ENCODE data around the gene SPATA31E1.

The SPATA31E1 gene

GRCh38 chr9:87864915-87865314, 17.8 kb upstream of the SPATA31E1 start:
- no peak for DNase-seq

DNA sequence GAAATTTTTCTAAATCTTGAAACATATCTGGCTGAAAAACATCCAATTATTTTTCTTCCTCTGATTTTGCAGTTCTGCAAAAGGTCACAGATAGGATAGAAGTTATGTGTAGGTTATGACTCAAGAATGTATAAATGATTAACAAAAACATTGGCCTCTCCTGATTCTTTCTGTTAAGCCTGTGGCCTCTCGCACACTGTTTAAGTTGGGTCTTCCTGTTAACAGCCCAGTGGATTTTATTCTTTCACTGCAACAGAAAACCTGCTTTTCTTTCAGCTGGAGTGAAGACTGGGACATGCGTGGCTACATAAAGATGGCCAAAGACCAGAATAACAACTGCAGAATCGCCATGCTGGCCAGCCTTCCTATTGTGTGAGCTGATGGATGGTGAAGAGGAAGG, 17.1 kb upstream of the SPATA31E1 start:
- peak; percentile 24 for DNase-seq

DNA sequence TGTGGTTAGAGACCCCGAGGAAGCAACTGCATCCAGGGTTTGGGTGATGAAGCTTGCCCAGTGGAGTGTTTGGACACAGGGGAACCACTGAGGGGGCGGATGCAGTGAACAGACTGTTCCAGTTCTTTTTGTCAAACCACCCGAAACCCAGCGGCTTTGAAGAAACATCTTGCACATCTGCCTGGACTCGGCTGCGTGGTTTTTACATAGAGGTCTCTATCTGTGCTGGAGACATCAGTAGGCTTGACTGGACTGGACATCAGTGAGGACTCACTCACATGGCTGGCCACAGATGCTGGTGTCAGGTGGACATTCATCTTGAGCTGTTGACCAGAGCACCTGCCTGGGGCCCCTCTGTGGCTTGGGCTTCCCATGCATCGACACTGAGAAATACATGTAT, 15.3 kb upstream of the SPATA31E1 start:
- DNase-seq, result no peak

- no peak for DNase-seq
These were observed 14.5 kb upstream of the SPATA31E1 start for GRCh38 chr9:87868175-87868574.

GRCh38 chr9:87868635-87869034, 14.0 kb upstream of the SPATA31E1 start:
- DNase-seq, result no peak

DNA sequence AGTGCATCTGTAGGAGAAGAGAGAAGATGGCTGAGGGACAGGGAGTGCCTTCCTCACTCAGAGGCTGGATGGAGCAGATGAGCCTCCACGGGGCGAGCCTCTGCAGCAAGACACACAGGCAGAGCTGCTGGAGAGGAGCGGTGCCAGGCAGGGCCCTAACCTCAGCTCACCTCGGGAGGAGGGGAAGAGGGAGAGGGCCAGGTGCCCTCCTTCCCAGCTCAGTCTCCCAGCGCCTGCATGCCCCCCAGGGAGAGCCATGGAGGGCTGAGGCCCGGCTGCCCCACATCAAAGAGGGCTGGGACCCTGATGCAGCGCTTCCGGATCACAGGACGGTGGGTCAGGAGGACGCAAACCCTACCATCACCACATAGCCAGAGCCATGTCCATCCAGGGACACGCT, 13.6 kb upstream of the SPATA31E1 start:
- DNase-seq, result no peak

GRCh38 chr9:87871425-87872078, 11.1 kb upstream of the SPATA31E1 start:
- DNase-seq, result no peak

- DNase-seq, result no peak
These were observed 10.5 kb upstream of the SPATA31E1 start for GRCh38 chr9:87872079-87872624.

- DNase-seq, result no peak
These were observed 8.9 kb upstream of the SPATA31E1 start for GRCh38 chr9:87873607-87874303.

DNA sequence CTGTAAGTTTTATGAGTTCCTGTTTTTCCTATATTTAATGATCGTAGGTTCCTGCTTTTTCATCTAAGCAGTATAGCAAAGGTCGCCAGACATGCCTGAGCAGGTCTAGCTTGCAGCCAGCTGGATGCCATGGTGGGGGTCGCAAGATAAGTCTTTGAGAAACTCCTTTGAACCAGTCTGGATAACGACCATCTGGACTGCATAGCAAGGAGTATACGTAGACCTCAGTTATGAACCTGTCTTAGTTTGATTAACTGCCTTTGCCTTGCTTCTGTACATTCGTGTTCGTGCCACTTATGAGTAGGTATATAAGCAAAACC, 8.4 kb upstream of the SPATA31E1 start:
- no peak for DNase-seq

DNA sequence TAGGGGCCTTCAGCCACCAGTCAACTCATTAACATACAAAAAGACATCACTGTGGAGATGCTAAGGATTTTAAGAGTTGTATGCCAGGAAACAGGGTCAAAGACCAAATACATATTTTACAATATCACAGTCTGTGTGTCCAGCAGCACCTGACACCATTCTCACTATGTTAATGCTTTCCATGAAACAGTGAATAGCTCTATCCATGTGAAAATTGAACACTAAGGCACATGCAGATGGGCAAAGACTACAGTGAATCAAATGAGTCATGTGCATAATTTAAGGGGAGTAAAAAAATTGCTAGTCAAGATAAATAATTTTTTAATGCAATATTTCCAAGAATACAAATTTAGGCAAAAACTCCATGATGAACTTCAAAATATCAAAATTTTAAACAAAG, 7.6 kb upstream of the SPATA31E1 start:
- DNase-seq, result no peak

DNA sequence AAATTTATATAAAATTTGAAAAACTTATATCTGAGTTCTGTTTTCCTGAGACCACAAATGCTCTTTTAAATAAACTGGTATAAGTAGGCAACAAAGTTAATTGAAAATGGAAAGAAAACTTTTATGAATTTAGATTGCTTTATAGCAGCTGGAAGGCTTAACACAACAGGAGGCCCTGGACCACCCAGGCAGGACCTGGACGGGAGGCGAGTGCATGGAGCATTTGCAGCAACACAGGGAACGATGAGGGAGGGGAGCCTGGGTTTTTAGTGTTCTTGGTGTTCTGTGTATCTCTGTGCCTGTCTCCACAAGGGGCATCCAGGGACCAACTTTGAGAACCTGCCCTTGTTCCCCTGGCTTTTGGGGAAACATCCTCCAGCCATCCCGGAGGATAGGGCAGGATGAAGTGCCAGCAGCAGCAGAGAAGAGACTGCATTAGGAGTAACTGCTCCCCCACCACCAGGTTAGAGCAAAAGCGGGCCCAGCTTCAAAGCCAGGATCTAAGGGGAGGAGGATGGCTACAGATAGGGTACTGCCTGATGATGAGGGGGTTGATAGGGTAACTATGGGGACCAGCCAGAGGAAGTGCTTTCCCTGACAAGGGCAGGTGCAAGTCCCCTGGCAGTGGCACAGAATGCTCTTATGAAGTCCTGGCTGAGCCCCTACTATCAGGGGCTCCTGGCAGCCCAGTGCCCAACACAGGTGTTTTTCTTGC, 6.7 kb upstream of the SPATA31E1 start:
- DNase-seq, result no peak

DNA sequence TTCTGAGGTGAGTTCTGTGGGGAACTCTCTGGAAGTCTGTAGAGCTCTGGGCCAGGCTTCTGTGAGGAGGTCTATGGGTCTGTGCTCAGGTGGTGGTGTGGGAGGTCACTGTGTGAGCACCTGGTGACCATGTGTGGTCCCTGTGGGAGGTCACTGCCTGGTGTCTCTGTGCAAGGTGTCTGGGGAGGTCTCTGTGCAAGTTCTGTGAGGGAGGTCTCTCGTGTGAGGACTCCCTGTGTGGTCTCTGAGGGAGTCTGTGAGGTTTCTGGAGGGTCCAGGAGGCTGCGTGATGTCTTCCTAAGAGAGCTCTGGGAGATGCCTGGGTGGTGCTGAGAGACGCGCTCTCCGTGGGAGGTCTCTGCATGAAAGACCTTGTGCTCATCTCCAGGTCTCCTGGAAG, 6.0 kb upstream of the SPATA31E1 start:
- DNase-seq, result no peak

GRCh38 chr9:87878989-87879511, 3.6 kb upstream of the SPATA31E1 start:
- peak; percentile 85 for DNase-seq

- DNase-seq, result no peak
These were observed 2.6 kb upstream of the SPATA31E1 start for GRCh38 chr9:87880116-87880515.

DNA sequence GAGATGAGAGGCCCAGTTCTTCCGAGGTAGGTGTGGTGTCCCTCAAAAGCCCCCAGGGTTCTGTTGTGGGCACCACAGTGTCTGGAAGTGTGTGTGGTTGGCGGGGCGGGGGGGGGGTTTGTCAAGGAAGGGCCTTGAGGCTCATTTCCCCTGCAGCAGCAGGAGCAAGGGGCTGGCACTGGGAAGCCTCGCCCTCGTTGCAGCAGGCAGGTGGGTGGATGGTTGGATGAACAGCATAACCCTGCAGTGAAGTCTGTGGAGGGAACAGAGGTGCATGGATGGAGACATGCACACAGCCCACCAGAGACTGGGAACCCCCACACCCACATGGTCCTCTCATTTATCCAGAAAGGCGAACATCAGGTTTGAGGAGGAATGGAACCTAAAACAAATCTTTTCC, 2.0 kb upstream of the SPATA31E1 start:
- no peak for DNase-seq

DNA sequence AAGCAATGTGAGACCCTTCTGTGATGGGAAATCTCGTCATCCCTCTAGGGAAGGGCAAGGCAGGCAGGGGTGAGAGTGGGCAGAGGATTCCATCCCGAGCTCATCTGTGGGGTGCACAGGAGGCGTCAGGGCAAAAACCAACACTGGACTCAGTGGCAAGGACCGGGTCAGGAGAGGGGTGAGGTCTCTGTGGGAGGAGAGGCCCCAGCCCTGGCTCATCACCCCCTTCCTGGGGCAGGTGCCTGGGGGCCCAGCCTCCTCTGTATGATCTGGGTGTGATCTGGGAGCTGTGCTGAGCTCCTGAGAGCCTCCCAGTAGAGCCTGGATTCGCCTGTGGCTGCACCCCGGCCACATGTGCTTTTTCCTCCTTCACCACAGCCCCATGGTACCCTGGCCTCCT, 597 bp downstream of the SPATA31E1 start:
- no peak for DNase-seq

GRCh38 chr9:87883990-87884389, 1.3 kb downstream of the SPATA31E1 start:
- no peak for DNase-seq

DNA sequence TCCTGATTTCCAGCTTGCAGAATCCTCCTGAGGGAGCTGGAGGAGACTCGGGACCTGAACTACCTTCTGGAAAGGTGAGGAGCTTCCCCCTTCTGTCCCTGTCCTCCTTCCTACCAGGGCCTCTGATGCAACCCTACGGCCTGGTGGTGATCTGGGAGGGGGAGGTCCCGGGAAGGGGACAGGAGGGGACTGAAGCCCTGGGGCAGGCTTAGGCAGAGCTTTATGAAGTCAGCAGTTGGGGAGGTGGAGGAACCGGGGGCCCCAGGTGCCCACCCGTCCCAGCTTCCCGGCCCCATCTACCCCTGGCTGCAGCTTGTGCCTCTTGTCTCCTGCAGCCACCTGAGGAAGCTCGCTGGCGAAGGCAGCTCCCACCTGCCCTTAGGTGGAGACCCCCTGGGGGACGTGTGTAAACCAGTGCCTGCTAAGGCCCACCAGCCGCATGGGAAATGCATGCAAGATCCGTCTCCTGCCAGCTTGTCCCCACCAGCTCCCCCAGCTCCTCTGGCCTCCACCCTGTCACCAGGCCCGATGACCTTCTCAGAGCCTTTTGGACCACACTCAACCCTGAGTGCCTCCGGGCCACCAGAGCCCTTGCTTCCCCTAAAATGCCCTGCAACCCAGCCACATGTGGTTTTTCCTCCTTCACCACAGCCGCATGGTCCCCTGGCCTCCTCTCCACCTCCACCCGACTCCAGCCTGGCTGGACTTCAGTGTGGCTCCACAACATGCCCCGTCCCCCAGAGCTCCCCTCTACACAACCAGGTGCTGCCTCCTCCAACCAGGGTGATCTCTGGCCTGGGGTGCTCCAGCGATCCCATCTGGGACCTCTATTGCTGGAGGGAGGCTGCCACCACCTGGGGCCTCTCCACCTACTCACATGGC, 2.1 kb downstream of the SPATA31E1 start:
- no peak for DNase-seq

DNA sequence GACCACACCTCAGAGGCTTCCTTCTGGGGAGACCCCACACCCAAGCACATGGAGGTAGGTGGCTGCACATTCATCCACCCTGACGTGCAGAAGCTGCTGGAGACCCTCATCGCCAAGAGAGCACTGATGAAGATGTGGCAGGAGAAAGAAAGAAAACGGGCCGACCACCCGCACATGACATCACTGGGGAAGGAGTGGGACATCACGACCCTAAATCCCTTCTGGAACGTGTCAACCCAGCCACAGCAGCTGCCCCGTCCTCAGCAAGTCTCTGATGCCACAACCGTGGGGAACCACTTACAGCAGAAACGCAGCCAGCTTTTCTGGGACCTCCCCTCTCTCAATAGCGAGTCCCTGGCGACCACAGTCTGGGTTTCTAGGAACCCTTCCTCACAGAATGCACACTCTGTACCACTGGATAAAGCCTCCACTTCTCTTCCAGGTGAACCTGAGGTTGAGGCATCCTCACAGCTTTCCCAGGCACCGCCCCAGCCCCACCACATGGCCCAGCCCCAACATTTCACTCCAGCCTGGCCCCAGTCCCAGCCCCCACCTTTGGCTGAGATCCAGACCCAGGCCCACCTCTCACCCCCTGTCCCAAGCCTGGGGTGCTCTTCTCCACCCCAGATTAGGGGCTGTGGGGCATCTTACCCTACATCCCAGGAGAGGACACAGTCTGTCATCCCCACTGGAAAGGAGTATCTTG, 3.0 kb downstream of the SPATA31E1 start:
- no peak for DNase-seq

GRCh38 chr9:87886210-87886932, 3.7 kb downstream of the SPATA31E1 start:
- no peak for DNase-seq

All from HCEC 1CT (cell line).